Fibroblast of skin of right quadriceps (primary cell): ENCODE measurements around the gene EMP3.
"Not testable (repeated sequence)": the region's sequence is repeated elsewhere in the genome, so short reads cannot be mapped to it uniquely, and the experiment has no call there.

Experiments
- DNase-seq: peaks from one replicate; pipeline ENCODE4 v3.0.0-alpha.2; 2013

EMP3 gene, protein sequence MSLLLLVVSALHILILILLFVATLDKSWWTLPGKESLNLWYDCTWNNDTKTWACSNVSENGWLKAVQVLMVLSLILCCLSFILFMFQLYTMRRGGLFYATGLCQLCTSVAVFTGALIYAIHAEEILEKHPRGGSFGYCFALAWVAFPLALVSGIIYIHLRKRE

DNA sequence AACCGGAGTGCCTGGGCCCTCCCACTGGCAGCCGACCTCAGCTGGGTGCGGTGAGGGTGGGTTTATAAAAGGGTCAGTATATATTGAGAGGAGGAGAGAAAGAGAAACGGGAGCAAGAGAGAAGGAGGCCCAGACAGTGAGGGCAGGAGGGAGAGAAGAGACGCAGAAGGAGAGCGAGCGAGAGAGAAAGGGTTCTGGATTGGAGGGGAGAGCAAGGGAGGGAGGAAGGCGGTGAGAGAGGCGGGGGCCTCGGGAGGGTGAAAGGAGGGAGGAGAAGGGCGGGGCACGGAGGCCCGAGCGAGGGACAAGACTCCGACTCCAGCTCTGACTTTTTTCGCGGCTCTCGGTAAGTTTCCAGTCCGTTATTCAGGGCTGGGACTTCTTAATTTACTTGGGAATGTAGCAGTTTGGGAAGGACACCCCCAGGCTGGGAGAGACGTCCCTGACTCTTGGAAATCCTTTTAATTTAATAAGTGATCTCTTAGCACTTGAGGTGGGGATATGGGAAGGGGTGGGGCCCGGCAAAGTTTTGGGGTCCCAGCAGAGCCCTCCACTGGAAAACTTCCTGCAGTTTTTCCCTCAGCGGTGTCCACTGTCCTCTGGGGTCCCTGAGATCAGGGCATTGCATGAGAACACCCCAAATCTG lies at the start of gene EMP3:
EMP3 (plus strand) TSS at position 288 of the 646 bp plus-strand sequence. CDS start 1,293 bp downstream, outside the sequence.
- peak; percentile 95 for DNase-seq

DNA sequence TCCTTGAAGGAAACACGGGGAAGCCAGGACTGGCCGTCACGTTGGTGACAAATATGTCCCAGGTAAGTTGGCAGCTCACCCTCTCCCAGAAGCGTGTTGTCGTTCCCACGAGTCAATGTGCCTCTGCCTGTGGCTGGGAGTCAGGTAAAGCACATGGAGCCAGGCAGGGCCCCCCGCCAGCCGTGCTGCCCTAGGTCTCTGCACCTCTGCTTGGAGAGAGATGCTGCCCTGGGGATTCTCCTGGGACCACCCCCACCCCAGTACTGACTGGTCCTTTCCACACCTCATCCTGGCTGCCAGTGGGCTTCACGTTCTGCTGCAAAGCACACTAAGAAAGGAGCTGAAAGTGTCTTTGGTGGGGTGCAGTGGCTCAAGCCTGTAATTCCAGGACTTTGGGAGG lies 45.6 kb upstream of the EMP3 start:
- no peak for DNase-seq

DNA sequence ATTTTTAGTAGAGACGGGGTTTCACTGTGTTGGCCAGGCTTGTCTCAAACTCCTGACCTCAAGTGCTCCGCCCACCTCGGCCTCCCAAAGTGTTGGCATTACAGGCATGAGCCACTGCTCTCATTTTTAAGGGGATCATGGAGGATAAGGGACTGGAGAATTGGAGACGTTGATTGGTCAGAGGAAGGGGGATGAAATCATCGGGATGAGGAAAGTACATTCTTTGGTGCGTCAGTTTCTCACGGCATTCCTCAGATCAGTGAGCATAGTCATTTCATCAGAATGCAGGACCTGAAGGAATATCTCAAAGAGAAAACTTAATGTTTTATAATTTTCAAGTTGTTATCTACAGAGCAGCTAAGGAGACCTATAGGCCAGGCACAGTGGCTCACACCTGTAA lies 41.4 kb upstream of the EMP3 start:
- peak; percentile 93 for DNase-seq

DNA sequence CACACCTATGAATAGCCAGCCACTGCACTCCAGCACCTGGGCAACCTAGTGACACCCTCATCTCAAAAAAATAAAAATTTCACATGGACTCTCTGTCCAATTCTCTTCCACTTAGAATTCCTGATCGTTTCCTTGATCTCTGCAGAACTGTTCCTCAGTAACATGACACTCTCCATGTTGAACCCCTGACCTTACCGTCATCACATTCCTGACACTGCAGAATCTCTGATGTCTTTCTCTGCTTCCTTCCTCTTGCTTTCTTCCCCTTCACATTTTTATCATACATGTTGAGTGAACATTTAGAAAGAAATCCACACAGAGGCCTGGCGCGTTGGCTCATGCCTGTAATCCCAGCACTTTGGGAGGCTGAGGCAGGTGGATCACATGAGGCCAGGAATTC lies 40.5 kb upstream of the EMP3 start:
- peak; percentile 71 for DNase-seq

DNA sequence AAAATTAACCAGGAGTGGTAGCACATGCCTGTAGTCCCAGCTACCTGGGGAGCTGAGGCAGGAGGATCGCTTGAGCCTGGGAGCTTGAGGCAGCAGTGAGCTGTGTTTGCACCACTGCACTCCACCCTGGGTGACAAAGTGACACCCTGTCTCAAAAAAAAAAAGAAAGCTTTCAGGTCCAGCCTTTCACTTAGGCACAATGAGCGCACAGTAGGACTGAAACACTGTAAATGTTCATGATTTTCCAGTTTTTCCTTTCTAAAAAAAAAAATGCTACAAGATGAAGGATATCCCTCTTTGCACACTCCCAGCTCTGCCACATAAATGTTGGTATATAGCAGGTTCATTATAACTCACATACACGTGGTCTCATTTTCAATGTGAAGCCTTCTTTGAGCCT lies 37.6 kb upstream of the EMP3 start:
- DNase-seq: no peak

DNA sequence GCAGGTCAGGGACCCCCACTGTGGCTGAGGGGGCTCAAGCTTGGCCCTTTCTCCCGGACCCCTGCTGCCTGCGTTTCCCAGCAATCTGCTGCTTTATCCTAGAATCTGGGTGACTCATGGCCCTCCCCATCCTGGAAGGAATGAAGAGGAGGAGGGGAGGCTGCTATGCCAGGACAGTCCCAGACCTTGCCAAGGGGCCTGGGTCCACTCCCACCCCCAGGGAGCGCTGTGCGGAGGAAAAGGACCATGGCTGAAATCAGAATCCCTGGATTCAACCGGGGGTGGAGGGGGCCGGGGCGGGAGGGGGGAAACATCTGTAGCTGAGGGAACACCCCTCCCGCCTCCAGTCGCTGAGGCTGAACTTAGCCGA lies 35.0 kb upstream of the EMP3 start:
- peak; percentile 78 for DNase-seq

DNA sequence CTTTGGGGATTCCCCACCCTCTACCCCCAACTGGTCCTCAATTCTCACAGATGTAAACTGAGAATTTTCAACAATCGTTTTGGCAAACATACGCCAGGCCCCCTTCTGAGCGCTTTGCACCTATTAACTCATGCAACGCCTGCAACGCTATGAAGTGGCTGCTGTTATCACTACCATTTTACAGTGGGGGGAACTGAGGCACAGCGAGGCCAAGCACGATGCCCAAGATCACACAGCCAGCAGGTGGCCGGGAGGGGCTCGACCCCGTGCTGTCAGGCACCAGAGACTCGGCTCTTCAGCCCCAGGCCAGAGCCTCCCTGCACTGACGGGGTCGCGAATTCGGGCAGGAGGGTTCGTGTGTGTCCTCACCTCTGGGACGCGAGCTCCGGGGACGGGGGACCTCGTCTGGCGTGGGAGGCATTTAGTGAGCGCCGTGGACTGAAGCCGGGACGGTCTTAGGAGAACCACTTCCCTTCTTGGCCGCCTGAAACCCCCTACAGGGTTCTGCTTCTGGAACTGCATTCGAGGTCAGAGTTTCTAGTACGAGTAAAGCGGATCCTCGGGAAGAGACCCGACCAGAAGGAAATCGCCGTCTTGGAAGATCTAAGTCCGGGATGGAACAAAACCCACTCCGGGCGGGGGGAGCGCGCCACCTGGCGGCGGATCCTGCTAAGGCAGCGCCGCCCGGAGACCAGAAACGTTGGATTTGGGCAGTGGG lies 34.4 kb upstream of the EMP3 start:
- DNase-seq: peak; percentile 83

DNA sequence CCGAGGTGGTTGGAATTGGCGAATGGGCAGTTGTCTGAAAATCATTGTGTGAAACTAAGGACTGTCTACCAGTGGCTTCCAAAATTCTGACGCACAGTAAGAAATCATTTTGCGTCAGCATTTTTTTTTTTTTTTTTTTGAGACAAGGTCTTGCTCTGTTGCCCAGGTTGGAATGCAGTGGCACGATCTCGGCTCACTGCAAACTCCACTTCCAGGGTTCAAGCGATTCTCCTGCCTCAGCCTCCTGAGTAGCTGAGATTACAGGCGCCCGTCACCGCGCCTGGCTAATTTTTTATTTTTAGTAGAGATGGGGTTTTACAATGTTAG lies 33.9 kb upstream of the EMP3 start:
- not testable (repeated sequence) for DNase-seq

DNA sequence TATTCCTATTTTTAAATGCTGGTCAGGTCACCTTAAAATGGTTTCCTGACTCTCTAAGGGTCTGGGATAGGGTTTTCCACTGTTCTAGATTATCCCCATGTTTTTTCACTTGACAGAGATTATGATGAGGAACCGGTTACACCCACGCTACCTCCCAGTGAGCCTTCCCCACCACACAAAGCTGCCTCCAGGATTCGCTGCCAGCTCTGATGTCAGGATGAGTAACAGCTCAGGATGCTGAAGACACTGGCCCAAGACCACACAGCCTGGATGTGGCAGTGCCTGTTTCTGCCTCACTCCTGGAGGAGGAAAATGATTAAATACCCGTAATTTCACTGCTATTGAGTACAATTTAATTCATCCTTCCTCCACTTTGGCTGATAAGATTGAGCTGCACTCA lies 32.6 kb upstream of the EMP3 start:
- peak; percentile 87 for DNase-seq

DNA sequence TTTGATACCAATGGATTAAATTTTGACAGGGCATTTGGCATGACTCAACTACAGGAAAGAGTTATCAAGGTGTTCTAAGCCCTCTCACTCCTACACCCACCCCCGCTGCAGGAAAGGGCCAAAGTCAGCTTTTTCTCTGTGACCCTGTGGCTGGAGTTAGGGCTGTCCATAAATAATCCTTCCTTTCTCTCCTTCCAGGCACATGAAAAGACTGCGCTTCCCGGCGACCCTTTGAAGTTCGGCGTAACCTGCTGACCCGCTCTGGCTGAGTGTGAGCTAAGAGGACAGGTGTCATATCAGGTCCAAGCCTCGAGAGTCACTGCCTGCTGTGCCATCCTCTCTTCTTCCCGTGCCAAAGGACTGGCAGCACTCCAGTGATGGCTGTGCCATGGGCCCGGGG lies 29.9 kb upstream of the EMP3 start:
- DNase-seq: no peak

DNA sequence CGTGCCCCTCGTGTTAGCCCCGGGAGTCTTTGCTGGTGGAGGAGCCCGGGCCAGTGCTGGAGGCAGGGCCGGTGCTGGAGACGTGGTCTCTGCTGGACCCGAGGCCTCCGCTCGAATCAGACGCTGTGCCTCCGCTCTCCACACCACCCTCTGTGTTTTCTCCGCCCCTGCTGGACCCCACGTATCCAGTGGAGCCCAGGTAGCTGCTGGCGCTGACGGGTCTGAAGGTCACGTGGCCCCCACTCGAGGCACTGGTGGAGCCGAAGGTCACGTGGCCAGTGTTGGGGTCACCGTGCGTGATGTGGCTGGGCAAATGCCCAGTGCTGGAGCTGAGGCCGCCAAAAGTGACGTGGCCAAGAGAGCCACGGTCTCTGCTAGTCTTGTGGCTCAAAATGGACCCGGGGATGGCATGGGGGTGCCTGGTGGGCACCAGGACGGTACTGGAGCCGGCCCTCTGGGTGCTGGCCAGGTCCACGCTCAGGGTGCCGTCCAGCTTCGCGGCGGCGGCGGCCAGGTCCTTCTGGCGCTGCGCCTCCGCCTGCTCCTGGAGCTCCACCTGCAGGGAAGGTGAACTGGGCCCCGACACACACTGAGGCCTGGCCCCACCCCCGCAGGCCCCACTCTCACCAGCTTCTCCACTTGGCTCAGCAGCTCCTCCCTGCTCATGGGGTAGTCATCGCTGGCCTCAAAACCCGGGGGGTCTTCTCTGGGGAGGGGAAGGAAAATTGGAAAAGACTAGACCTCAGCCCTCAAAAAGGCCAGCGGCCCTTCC lies 28.2 kb upstream of the EMP3 start:
- no peak for DNase-seq

DNA sequence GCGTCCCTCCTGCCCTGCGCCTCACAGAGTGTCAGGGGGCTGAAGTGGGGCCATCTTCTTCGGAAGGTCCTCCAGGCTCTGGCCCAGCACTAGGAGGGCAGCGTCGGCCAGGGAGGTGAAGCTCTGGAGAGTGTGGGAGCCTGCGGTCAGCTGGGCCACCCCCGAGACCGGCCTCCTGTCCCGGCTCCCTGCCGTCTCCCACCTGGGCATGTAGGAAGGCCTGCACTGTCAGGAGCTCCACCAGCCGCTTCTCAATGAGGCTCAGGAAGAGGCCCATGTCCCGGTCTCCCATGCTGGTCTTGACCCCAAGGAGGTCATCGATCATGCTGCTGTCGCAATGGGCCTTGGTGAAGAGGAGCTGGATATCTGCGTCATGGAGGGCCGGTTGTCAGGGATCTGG lies 27.4 kb upstream of the EMP3 start:
- DNase-seq: no peak

DNA sequence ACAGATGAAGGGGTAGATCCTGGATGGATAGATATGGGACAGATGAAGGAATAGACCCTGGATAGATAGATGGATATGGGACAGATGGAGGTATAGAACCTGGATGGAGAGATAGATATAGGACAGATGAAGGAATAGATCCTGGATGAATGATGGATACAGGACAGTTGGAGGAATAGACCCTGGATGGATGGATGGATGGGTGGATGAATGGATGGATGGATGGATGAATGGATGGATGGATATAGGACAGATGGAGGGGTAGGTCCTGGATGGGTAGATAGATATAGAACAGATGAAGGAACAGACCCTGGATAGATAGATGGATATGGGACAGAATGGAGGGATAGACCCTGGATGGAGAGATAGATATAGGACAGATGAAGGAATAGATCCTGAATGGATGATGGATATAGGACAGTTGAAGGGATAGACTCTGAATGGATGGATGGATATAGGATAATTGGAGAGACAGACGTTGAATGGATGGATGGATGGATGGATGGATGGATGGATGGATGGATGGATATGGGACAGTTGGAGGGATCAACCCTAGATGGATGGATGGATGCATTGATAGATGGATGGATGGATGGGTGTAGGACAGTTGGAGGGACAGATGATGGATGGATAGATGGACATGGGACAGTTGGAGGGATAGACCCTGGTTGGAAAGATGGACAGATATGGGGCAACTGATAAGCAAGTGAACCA lies 23.3 kb upstream of the EMP3 start:
- DNase-seq: no peak

DNA sequence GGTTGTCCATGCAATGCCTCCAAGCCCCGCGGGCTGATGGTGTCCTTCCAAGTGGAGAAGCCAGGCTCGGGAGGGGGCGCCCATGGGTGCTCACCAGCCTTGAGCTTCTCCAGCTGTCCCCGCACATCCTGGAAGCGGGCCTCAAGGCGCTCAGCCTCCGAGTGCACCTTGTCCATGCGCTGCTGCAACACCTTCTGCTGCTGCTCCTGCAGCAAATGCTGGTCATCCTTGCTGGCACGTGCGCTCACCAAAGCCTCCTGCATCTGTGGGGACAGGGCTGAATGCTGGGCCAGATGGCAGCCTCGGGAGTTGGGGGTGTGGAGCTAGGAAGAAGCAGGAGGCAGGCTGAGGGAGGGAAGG lies 22.8 kb upstream of the EMP3 start:
- no peak for DNase-seq

DNA sequence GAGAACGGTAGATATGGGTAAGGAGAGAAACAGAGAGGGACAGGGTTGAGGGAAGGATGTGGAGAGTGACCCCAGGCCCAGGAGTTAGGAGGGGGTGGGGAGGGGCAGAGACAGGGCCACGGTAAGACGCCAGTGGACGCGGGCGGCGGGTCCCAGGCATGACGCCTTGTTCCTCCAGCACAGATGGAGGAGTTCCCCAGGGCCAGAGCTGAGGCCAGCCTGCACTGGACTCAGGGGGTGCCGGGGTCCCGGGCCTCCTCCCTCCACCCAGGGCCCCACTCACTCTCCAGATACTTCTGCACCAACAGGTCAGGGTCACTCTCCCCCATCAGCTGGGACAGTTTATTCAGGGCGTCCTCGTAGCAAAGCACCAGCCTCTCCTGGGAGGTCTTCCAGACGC lies 22.0 kb upstream of the EMP3 start:
- no peak for DNase-seq

DNA sequence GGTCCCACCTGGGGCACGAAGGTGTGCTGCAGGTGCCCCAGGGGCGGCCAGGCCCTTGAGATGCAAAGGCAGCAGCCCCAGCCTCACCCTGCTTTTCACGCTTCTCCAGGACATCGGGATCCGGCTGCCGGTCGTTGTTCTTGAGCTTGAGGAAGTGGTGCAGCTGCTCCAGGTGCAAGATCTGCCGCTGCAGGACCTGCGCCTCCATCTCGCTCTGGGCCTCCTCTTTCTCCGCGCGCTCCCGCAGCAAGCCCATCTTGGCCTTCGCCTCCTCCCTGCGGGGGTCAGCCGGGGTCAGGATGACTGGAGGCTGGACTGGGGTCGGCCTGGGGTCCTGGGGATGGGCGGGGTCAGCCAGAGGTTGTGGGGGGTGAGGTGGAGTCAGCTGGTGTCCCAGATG lies 21.5 kb upstream of the EMP3 start:
- DNase-seq: no peak

DNA sequence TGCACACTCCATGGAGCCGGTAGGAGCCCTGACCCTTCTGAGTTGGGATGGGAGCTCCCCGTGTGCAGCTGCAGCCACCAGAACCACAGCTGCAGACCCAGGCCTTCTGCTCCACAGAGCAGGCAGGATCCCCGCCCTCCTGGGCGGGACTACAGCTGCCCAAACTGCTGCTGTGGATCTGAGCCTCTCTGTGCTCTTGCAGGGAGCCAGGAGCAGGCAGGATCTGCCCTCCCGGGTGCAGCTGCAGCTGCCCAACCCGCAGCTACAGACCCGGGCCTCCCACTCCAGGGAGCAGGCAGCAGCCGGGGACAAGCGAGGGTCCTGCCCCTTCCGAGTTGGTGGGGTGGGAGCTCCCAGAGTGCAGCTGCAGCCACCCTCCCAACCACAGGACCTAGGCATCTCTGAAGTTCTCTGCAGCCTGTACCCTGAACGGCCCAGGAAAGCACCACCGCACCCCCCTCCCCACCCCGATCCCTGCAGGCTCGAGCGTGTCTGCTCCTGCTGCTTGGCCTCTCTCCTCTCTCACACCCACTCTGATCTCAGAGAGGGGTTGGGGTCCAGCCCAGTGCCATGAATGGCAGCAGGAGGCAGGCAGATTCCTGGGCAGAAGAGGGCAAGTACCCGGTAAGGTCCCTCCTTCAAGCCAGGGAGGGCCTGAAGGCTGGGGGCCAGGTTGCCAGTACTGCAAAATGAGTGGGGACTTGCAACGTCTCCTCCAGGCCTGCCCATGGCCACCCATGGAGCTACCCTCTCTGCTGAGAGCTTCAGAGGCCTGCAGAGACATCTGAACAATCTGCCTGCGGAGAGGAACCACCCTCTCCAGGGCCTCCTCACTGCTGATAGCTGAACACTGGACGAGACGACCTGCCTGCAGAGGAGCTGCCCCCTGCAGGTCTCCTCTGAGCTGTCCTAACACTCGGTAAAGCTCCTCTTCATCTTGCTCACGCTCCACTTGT lies 16.4 kb upstream of the EMP3 start:
- peak; percentile 43 for DNase-seq

DNA sequence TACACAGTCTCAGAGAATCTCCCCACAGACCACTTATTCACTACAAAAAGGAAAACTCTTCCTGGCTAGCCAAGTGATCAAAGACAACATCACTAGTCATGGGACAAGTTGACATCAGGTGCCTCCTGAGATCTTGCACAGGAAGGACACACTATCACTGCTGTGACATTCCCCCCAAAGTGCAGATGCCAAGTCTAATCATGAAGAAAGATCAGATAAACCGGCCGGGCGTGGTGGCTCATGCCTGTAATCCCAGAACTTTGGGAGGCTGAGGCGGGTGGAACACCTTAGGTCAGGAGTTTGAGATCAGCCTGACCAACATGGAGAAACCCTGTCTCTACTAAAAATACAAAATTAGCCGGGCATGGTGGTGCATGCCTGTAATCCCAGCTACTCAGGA lies 15.6 kb upstream of the EMP3 start:
- DNase-seq: not testable (repeated sequence)

DNA sequence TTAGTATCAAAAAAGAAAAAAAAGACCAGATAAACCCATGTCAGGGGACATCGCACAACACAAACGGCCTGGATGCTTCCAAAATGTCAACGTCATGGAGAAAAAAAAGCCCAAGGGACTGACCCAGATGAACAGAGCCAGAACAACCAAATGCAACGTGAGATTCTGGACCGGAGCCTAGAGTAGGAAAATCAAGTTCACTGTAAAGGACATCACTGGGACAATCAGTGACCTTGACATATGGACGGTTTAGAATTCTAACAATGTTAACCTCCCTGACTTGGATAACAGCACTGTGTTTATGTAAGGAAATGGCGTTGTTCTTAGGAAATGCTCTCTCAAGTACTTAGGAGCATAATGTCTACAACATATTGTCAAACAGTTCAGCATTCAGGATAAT lies 15.1 kb upstream of the EMP3 start:
- DNase-seq: no peak

DNA sequence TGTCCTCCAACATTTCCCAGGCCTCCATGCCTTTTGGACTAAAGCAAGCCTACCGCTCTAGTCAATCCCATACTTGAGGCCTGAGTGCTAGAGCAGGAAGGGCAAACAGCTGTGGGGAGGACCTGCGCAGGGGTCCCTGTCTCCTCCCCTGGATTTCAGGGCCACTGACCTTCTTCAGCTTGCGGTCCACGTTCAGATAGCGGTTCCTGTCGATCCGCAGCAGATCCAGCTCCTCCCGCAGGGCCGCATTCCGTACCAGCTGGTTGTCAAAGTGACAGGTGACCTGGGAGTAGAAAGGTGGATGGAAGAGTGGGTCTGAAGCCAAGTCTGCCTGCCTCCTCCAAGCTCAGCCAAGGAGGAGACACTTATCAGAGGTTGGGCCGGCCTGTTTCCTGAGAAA lies 14.0 kb upstream of the EMP3 start:
- DNase-seq: no peak

DNA sequence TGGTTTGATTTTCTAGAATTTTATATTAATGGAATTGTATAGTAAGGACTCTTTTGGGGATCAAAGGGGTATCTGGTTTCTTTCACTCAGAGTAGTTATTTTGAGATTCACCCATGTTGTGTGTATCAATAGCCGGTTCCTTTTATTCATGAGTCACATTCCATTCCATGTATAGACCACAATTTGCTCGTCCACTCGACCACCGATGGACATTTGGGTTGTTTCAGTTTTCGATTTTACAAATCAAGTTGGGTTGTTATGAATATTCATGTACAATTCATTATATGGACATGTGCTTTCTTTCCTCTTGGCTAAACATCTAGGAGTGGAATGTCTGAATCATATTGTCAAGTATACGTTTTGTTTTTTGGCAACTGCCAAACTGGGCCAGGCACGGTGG lies 9.6 kb upstream of the EMP3 start:
- DNase-seq: no peak

DNA sequence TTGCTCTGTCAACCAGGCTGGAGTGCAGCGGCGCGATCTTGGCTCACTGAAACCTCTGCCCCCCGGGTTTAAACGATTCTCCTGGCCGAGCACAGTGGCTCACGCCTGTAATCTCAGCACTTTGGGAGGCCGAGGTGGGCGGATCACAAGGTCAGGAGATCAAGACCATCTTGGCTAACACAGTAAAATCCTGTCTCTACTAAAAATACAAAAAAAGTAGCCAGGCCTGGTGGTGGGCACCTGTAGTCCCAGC lies 7.7 kb upstream of the EMP3 start:
- not testable (repeated sequence) for DNase-seq
